ENCODE data around the gene CREG1. TPM values are rescaled to one million over a fixed set of nuclear protein-coding genes. Genes with fewer than 3 reads are reported as not detected.

Gene CREG1
- polyA plus RNA-seq, 3 donors = 110 to 125 (median 114) TPM

DNA sequence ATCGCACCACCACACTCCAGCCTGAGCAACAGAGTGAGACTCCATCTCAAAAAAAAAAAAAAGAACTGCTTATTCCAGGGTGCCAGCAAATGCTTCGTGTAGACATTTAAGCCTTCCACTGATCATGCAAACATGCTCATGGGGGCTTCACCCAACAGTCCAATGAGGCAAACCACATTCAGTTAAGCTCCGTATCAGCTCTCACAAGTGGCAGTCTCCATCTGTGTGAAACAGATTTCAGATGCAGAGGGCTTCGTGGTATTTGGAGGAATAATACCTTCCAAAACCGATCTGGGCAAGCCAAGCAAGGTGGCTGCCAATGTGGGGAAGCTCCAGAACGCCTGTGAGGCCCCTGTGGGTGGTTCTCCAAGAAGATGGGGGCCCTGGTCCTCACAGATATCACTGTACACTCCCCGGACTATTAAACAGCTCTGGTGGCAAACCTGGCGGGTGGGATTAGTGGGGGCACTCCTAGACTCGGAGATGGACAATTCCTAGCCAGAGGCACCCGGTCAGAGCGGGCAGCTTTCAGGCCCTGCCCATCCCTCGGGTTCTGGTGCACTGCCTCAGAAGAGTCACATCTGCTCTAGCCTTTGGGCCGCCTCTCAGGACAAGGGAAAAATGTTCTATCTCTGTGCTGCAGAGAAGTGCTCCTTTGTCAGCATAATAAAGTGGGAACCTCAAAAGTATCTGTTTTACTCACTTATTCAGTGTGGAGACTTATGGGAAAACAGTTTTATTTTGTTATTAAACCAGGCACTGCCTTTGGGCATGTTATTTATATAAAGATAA, 10.2 kb downstream of the CREG1 start:
- no peak for DNase-seq (ENCODE audit: extremely low read depth in 1 of 11, low read depth in 9 of 11, low spot score in 4 of 11)

DNA sequence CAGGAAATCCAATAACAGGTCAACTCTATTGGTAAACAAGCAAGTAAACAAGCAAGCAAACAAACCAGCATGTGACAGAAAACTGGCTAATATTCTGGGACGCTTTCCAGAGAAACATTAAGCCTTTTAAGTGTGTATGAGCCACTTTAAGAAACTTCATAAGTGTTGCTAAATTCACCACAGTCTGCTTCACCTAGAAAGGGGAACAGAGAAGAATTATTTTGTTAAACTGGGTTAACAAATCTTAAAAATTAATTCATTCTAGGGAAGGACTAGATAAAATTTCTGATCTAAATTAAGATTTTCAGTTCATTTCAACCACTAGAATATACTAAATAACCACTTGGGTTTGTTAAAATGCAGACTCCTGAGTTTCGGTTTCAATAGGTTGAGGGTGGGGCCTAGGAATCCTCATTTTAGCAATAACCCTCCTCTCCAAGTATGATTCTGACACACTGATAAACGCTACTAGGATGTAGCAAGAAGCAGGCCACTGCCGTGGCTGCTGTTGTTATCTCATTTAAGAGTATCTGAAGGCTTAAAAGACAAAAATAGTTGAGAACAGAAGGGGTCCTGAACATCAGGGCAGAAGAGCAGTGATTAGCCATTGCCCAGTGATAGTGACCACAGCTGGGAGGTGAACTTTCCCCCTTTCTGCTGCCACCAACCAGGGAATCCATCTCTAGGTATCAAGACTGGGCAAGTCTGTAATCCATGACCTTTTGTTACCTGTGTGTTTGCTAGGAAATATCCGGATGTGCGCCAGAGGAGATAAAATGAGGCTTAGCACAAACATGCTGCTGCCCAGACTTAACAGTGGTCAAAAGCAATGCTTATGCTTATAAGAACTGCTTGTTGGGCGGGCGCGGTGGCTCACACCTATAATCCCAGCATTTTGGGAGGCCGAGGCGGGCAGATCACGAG, 11.2 kb downstream of the CREG1 start:
- no peak for DNase-seq (ENCODE audit: extremely low read depth in 1 of 11, low read depth in 9 of 11, low spot score in 4 of 11)

DNA sequence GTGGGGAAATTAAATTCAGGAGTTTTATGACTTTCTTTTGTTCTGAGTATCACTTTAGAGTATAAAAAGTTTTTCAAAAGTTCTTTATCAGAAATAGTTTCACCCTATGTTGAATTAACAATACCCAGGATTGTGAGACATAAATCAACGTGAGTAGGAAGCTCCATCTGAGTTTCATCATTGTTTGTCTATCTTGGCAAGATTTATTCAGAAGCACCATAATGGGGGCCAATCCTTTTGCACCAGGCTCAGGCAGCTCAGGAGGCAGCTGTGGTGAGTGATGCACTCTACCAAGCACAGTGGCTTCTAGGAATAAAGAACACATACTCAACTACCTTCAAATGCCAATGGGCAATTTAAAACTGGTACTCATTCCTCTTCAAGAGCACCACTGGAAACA, 12.0 kb downstream of the CREG1 start:
- DNase-seq (ENCODE audit: extremely low read depth in 1 of 11, low read depth in 9 of 11, low spot score in 4 of 11) = no peak

DNA sequence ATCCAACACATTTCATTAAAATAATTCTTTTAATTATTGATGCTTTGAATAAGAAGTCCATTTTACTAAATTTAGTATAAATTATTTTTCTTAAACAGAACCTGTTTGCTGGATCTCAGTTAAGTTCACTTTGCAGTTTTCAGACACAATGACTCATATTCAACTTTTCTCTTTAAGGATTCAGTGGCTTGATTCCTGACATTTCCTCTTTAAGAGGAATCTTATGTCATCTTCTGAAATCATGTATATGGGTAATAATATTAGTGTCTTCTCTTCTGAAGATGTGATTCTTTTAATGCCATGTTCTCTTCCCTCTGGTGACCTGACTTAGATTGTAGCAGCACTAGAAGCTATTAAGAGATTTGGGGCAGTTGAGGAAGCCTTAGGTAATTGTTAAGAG, 12.6 kb downstream of the CREG1 start:
- no peak for DNase-seq (ENCODE audit: extremely low read depth in 1 of 11, low read depth in 9 of 11, low spot score in 4 of 11)

DNA sequence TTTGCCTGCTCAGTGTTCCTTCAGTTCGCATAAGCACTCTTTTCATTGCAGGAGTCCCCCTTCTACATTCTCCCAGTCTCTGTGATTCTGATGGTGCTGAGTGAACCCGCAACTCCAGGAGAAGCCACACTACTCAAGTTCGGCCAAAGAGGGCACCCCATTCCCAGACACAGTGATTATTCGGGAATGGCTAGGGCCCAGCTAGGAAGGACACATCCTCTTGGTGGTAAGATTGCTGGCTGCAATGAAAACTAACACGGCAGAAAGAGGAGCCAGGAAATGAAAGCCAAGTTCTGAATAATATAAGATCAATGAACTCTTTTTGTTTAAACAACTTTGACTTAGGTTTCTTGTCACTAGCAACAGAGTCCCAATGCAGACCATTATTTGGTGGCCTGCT, 14.9 kb downstream of the CREG1 start:
- no peak for DNase-seq (ENCODE audit: extremely low read depth in 1 of 11, low read depth in 9 of 11, low spot score in 4 of 11)

DNA sequence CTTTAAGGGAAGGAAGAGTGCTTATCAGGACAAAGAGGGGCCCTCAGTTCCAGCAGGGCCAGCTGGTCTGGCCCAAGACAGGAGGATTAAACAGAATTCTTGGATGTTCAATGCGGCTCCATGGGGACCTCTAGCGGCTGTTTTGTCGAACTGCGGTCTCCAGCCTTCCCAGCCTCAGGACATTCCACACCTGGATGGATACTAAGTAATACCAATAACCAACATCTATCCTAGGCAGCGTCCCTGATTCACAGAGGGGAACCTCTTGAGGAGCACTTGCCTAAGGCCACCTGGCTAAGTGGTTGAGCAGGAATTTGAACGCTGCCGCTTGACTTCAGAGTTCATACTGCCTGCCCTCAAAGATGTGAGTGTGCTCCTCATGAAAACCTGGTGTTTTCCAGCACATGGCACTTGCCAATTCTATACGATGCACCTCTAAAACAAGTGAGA, 19.7 kb downstream of the CREG1 start:
- peak; percentile 43 to 70 (median 56) for DNase-seq (ENCODE audit: extremely low read depth in 1 of 11, low read depth in 9 of 11, low spot score in 4 of 11)

DNA sequence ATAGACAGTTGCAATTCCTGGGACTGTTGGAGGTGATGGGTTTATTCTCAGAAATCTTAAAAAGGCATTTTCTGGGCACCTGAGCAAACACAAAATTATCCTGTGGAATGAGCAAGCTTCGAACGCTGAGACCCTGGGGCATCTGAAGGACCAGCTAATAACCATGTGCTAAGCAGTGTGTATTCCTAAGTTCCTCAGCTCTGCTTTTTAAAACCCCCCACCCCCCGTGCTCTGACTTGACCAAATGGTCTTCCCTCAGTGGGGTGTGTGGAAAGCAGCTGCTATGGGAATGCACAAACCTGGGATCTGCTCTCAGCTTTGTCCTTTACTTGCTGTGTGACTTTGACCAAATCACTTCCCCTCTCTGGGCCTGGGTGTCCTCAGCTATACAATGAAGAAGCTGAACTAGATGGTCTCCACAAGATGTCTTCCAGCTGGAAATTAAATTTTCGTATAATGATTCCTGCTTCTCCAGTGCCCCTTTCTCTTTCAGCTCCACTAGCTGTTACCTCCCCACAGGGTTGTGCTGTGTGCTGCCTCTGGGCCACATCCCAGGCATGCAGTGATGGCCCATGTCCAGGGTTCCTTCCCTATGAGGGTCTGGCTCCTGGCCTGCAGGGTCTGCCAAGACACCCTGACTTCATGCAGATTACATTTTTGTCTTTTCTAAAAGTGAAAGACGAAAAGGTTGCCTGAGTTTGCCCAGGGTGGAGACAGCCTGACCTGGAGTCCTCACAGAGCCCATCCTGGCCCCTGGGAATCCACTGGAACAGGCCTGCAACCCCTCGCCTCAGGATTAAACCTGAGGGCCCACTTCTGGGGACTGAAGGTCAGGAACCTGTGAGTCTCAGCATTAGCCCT, 20.4 kb downstream of the CREG1 start:
- DNase-seq (ENCODE audit: extremely low read depth in 1 of 11, low read depth in 9 of 11, low spot score in 4 of 11) = no peak

DNA sequence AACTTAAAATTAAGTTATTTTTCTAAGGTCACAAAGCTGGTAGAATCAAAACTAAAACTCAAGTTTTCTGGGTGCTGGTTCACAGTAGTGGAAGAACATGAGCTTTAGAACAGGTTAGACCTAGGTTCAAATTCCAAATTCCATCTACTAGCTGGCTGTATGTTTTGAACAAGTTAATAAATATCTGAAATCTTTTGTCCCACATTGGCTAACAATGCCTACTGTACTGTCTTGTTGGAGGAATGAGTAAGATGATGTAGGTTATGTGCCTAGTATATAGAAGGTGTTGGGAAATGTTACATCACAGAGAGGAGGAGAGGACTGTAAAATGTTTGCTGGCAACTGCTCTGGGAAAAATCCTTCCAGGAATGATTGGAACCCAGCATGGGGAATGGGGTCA, 21.2 kb downstream of the CREG1 start:
- DNase-seq (ENCODE audit: extremely low read depth in 1 of 11, low read depth in 9 of 11, low spot score in 4 of 11) = no peak

DNA sequence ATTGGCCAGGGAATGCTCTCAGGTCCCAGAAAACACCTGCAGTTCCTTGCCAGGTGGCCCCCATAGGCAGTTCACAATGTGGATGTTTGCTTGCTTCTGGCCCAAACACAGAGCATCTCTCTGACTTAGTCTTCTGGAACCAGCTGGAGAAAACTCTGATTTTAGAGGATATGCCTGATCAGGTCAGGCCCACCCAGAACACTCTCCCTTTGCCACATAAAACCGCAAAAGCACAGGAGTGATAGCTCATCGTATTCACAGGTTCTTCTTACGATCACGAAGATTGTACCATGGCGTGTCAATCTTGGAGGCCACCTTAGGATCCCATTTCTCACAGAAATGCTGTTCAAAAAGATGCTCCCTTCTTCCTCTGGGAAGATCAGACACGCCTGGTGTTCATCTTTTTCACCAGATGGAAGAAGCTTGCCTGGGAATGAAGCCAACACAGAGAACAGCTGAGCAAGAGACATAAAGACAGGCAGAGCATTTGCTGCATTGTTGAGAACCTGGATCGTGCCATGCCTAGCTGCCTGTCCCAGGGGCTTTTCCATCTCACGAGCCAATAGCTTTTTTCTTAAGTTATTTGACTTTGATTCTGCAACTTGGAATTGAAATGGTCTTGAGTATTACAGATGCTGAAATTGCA, 23.6 kb downstream of the CREG1 start:
- DNase-seq (ENCODE audit: extremely low read depth in 1 of 11, low read depth in 9 of 11, low spot score in 4 of 11) = no peak

DNA sequence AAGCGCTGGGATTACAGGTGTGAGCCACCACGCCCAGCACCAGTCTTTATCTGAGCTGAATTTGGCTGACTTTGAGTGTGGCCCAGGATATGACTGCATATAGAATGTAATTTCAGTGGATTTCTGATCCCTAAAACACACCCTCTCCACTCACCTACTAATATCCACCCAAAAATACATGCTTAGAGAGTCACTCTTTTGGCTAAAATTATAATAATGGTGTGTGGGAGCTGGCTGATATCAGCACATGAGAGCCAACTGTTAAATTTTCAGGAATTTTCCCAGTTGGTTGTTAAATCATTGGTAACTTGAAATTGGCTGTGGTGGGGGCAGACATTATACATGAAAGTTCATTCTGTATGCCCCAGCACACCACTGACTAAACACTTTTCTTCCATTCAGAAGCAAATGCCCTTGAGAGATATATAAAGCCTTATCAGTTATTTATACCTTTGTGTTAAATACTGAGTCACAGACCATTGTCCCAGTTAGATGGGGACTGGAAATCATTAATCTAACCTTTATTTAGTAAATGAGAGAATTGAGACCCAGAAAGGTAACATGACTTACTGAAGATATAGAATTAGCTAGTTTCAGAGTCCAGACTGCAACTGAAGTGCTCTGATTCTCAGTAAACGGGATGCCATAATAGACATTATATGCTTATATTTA, 25.4 kb downstream of the CREG1 start:
- DNase-seq (ENCODE audit: extremely low read depth in 1 of 11, low read depth in 9 of 11, low spot score in 4 of 11) = no peak

DNA sequence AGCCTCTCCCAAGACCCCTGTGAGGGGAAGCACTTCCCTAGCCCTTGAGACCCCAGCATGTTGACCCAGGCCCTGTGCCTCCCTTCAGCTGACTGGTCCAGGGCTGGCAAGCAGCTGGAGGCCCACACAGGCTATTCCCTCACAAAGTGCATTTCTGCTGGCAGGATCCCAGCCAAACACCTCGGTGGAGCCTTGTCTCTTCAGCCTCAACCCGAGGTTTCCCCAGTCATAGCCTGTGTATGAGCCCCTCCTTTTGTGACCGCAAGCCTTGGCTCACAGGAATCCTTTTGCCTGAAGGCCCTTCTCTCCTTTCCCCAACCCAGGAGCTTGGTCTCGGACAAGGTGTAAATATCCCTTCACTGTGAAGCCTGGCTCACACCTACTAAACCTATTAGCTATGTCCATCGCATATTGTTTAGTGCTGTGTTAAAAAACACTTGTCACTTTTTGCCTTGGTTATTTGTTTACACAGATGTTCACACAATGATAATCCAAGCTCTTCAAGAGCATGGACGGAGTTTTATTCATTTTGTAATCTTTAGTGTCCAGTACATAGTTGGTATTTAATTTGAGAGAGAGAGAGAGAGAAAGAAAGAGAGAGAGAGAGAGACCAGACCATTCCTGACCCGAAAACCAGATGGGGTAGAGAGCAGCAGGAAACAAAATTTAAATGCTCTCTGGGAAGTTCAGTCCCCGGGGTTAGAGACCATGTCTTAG, 26.7 kb downstream of the CREG1 start:
- DNase-seq (ENCODE audit: extremely low read depth in 1 of 11, low read depth in 9 of 11, low spot score in 4 of 11) = no peak

DNA sequence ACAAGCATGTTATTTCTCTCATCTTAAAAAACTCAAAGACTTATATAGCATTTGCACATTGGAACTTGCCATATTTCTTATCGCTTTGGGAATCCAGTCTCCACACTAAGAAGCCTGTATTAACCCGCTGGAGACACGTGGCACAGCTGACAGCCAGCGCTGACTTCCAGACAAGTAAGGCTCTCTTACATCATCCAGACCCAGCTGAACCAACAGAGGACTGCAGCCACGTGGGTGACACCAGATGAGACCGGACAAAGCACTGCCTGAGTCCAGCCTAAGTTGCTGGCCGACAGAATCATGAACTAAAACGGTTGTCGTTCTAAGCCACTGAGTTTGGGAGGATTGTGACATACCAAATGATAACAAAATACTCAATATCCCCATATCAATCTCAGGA, 28.9 kb downstream of the CREG1 start:
- DNase-seq (ENCODE audit: extremely low read depth in 1 of 11, low read depth in 9 of 11, low spot score in 4 of 11) = no peak

DNA sequence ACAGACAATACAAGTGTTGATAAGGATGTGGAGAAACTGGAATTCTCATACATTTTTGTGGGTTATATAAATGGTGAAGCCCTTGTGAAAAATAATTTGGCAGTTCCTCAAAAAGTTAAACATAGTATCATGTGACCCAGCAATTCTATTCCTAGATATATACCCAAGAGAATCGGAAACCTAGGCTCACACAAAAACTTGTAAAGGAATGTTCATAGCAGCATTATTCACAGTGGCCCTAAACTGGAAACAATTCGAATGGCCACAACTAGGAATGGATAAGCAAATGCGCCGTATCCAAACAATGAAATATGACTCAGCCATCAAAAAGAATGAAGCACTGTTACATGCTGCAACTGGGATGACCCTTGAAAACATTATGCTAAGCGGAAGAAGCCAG, 31.3 kb downstream of the CREG1 start:
- no peak for DNase-seq (ENCODE audit: extremely low read depth in 1 of 11, low read depth in 9 of 11, low spot score in 4 of 11)

DNA sequence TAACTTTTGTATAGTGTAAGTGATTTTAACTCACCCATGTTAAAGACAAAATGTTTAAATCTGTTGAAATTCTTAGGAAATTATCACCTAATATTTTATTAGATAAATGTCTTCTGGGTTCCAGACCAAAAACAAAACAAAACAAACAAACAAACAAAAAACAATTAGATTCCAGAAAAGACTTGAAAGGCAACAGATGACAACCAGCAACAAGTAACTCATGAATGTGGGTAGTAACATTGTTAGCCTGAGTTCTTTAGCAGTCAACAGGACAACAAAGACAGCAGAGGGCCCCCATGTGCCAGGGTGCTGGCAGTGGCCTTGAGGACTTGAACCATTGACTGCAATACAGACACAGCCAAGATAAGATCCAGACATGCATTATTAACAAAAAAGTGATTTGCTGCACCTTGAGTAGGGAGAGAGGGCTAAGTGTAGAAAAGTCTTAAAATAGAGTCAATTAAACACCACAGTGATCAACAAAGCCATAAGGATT, 32.8 kb downstream of the CREG1 start:
- no peak for DNase-seq (ENCODE audit: extremely low read depth in 1 of 11, low read depth in 9 of 11, low spot score in 4 of 11)

DNA sequence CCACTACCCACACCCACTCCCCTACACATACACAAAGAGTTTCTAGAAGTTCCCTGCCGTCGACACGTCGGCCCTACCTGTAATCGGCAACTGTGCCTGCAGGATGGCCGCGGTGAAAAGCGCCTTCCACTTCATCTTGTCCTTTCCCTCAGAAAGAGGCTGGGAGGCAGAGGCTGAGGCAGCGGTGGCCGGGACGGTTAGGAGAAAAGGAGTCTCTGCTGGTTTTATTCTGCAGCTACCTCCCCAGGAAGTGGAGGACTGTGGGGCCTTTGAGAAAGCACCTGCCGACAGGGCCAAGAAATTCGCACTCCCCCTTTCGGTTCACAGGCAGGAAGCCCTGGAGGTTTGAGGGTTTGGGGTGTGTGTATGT, 35.2 kb downstream of the CREG1 start, which contains the start of gene CD247:
CD247 (minus strand) TSS at position 199 of the 370 bp plus-strand sequence; CDS start at position 135, 64 bp downstream.
- DNase-seq (ENCODE audit: extremely low read depth in 1 of 11, low read depth in 9 of 11, low spot score in 4 of 11) = no peak

DNA sequence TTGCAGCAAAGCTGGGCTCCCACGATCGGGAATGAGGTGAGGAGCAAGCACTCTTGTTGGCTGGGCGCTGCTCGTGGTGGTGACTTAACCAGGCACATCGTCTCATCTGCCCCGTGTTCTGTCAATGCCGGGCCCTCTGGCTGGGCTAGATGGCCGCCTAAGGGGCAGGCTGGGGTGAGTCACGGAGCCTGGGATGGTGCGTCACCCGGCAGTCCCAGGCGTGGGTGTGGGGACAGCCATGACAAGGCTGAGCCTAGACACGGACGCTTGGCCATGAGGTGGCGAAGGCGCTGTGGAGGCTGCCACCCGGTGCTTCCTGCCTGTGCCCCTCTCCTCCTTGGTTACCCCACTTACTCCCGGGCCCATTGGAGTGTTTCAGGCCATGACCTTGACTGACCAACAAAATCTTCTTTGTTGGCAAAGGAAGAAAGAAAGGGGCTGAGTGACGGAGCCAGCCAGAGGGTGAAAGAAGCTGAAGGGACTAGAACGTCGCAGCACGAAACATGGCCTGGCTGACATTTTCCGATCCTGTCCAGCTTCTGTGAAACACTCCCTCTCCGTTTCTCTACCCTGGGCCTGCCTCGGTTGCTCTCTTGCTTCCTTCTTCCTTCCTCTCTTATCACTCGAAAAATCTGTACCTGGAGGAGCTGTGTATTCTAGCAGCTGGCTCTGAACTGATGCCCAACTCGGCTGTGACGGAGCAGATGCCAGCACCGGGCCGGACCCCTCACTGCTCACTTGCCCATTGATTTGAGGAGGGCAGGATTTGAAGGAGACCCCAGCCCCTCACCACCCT, 35.8 kb downstream of the CREG1 start:
- no peak for DNase-seq (ENCODE audit: extremely low read depth in 1 of 11, low read depth in 9 of 11, low spot score in 4 of 11)
